Posterior cingulate gyrus (tissue), 11 donors: ENCODE results near the gene ARAF.
"Not testable (repeated sequence)": the region's sequence is repeated elsewhere in the genome, so short reads cannot be mapped to it uniquely, and the experiment has no call there.

Experiments used
- DNase-seq, 10 donors: peaks; one replicate each; pipeline versions ENCODE4 v3.0.0 to v3.0.0-alpha.2; 2020 to 2021; ENCODE audit warnings: mixed read lengths in 3 of 10
- intact Hi-C: fragments of 100-400 bp; cut with DNase I; formaldehyde crosslinking; loops from one replicate; pipeline ENCODE4 v1.15.1; 2023

ARAF gene

DNA sequence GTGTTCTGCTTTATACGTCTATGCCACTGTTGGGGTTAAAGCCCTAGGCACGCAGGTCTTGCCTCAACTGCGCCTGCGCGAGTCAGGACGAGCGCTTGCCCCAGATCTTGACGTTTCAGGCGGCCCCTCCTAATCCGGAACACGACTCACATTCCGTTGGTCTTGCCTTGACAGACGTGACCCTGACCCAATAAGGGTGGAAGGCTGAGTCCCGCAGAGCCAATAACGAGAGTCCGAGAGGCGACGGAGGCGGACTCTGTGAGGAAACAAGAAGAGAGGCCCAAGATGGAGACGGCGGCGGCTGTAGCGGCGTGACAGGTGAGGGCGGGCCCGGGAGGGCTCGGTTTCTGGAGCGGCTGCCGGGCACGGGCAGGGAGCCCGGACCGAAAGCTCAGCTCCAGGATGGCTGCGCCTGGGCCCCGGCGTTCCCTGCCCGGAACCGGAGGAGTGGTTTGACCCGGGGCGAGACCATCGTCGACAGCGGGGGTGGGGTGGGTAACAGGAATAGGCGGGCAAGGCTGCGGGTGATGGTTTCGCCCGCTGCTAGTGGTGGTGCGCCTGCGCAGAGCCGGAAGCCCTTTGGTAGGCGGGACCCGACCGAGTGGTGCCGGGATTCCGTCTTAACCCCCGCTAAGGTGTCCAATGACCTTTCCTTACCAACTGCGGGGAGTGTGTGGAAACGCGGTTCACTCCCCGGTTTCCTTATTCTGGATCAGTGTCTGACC, at the start of gene ARAF:
Gene ARAF, plus strand, starts transcription at position 272 of the 725 bp plus-strand sequence. CDS start 1,763 bp downstream, outside the sequence.
- DNase-seq, result peak; percentile 91 to 99 (median 96)
- intact Hi-C loops, result loop anchor here (5.0 kb wide), 1 partner anchor 81 kb away; no protein-coding TSS in a partner anchor

- intact Hi-C loops, DNase-seq: not testable (repeated sequence)
Measured at GRCh38 chrX:47512383-47512782, 48.6 kb upstream of the ARAF start.

DNA sequence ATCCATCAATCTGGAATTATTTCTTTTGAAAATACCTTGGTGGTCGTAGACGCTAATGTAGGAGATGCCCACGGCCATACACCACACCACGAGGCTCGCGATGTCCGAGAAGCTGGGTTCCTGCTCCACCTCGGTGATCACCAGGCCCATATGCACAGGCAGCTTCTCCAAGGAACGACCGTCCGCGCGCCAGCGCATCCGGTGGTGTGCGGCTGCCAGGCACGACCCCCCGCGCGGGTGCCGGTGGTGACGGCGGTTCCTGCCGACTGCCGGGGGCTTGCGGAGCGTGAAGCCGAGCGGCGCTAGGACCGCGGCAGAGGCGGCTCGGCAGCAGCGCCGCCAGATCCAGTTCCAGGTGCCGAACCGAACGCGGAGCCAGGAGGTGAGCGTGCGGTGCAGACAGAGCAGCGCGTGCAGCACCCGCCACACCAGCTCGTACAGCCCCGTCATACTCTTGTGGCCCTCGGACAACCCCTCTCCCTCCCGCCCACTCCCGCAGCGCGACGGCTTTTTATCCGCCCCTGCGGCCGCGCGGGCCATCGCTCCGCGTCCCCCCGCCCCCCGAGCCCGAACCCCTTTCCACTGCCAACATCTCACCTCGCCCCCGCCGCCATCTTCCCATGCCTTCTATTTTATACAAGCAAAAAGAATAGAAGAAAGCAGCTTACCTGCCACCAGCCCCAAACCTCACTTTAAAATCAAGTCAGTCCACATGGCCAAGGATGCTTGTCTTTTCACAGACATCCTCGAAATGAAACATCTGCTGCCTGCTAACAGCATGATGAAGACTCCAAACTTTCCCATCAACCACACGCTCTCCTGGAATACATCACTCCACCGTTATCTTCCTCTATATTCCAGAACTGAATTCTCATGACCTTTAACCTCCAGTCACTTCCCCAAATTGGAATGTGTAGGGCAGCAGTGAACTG, 47.7 kb upstream of the ARAF start:
- intact Hi-C loops, result not testable (repeated sequence)
- peak in 4 of 10 donors; percentile 3 to 73 (median 12) for DNase-seq

DNA sequence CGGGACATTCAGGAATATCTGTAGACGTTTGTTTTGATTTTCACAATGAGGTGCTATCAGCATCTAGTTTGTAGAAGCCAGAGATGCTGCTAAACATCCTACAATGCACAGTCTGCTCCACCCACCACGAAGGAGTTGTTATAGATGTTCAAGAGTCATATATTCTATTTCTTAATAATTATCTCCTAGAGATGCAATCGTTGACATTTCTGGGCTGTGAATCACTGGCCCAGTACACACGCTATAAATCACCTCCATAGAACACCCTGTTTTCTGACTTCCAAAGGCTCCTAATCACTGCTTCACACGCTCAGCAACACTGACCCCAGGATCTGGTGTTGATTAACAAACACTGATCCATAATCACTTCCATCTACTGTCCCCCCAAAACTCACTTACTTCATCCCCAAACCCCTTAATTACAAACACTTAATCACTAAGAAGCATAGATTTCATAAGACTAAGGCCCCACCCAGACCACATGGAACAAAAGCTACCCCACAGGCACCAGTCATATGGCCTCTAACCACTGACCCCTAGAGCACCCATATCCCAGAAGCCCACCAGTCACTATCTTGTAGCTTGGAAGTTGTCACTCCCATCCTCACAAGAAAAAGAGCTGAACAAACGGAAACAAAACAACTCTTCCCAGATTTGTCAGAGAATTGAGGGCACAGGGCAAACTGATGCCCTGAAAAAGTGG, 46.3 kb upstream of the ARAF start:
- intact Hi-C loops, result no loop called here
- no peak for DNase-seq

- DNase-seq, result no peak
- intact Hi-C loops, result no loop called here
Measured at GRCh38 chrX:47515941-47516665, 44.9 kb upstream of the ARAF start.

DNA sequence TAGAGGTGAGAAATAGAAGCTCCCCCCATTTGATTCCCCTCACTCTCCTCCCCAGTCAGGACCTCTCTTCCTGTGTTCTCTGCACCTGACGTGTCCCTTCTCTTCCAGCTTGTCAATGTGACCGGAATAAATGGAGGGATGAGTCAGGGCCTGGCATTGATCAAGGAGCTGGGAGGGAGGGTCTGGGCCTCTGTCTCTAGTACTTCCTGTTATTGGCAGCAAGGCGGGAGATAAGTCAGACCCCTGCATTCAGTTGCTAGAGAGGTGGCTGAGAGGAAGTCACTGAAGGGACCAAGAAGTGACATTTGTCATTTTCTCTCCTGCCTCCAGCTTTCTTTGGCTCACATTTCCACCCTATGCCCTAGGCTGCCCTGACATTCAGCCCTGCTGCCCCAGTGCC, 42.9 kb upstream of the ARAF start:
- intact Hi-C loops, result no loop called here
- DNase-seq, result no peak

GRCh38 chrX:47523297-47523696, 37.7 kb upstream of the ARAF start:
- intact Hi-C loops, result loop anchor here (1.0 kb wide), 1 partner anchor 26 kb away; no protein-coding TSS in a partner anchor
- peak; percentile 70 to 97 (median 84) for DNase-seq

DNA sequence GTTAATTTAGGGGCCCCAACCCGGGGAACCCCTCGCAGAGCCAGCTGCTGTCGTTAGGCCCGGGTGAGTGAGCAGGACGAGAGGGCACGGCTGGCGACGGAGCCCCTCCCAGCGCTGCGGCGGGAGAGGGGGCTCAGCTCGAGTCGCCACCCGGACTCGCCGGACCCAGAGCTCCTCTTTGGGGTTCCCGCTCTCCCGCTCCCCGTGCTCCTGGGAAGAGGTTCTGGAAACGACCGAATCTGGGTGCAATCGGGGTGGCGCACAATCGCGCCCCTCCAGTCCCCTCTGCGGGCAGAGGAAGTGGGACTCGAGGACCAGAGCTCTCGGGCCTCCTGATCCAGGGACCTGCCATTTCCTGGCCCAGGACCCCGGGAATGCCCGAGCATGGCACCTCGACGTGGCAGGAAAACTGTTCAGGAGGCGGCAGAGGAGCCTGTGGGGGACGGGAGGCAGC, 37.3 kb upstream of the ARAF start:
- intact Hi-C loops, result loop anchor here (1.0 kb wide), 1 partner anchor 26 kb away; no protein-coding TSS in a partner anchor
- DNase-seq, result peak in 2 of 10 donors; percentile 8 to 71

GRCh38 chrX:47529548-47529947, 31.5 kb upstream of the ARAF start:
- intact Hi-C loops, result no loop called here

DNA sequence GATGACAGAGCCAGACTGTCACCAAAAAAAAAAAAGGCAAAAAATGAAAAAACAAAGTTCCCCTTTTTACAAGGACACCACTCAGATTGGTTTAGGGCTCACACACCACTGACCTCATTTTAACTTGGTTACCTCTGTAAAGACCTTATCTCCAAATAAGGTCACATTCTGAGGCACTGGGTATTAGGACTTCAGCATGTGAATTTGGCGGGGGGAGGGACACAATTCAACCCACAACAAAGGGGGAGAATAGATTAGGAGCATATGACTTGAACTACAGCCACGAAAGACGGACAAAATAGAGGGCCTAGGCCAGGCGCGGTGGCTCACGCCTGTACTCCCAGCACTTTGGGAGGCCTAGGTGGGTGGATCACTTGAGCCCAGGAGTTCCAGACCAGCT, 31.0 kb upstream of the ARAF start:
- DNase-seq, result no peak
- intact Hi-C loops, result no loop called here

More at GRCh38 chrX:47529548-47529947, 31.5 kb upstream of the ARAF start:
- DNase-seq, result no peak

DNA sequence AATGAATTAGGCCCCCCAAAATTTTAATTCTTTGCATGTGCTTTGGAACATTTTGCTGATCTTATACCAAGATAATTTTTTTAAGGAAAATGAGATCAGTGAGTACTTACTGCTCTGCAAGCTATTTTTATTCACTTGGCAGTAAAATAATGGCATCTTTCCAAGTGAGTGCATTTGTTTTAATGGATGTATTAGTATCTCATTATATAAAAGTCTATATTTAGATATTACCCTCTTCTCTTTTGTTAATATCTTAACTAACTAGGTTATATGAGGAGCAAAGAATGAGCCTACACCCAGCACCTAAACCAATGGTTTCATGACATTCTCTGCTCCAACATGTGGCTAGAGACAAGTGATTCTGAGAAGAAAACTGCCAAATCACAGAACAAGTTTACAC, 21.1 kb upstream of the ARAF start:
- DNase-seq, result no peak
- intact Hi-C loops, result no loop called here

GRCh38 chrX:47540754-47541538, 20.1 kb upstream of the ARAF start:
- intact Hi-C loops, result no loop called here
- DNase-seq, result peak in 8 of 10 donors; percentile 46 to 95 (median 63)

DNA sequence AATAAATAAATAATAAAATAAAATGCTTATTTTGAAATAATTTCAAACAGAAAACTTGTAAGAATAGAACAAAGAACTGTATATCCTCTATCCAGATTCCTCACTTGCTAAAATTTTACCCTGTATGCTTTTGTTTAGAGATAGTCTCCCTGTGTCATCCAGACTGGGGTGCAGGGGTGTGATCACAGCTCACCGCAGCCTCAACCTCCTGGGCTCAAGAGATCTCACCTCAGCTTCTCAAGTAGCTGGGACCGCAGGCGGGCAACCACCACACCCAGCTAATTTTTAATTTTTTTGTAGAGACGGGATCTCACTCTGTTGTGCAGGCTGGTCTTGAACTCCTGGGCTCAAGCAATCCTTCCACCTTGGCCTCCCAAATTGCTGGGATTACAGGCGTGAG, 17.5 kb upstream of the ARAF start:
- intact Hi-C loops, result no loop called here
- no peak for DNase-seq

DNA sequence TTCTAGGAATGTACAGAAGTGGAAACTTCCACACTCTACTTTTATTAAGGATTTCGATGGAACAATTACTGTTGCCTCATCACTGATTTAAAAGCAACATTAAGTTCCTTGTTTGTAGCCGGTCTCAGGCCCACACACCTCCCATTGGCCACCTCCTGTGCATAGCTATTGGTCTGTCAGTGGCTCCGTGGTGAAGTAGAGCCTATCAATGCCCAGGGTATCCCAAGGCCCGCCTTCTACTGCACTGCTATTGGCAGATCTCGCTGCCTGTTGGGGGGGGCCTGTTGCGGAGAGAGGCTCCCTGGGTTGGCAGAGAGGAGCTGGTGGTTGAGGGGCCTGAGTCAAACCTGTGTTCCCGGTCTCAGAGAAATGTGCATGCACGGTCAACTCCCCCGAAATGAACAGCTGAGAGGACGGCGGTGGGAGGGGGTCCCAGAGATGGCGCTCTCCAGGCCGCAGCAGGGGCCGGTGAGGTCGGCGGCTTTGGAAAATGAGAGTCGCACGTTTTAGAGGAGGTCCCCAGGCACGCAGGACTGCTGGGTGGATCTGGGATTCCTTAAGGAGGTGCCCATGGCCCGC, 4.9 kb upstream of the ARAF start:
- intact Hi-C loops, result no loop called here
- peak; percentile 80 to 99 (median 88) for DNase-seq

- intact Hi-C loops, result no loop called here
- DNase-seq, result no peak
Measured at GRCh38 chrX:47558436-47558835, 2.6 kb upstream of the ARAF start.

GRCh38 chrX:47560179-47560933, 649 bp upstream of the ARAF start:
- DNase-seq, result no peak
- intact Hi-C loops, result loop anchor here (5.0 kb wide), 1 partner anchor 82 kb away; no protein-coding TSS in a partner anchor

- no peak for DNase-seq
- intact Hi-C loops, result loop anchor here (5.0 kb wide), 1 partner anchor 81 kb away; no protein-coding TSS in a partner anchor
Measured at GRCh38 chrX:47561659-47562151, 700 bp downstream of the ARAF start.
